Stimulated activated CD8-positive, alpha-beta memory T cell treated with anti-CD3 and anti-CD28 coated beads, Interleukin-4, amount 100 ng/mL, for 48 hours (primary cell): ENCODE results near the gene CDK17.
"Not testable (repeated sequence)": the region's sequence is repeated elsewhere in the genome, so short reads cannot be mapped to it uniquely, and the experiment has no call there.

ENCODE experiments used
- DNase-seq: peaks from one replicate; pipeline ENCODE4 v3.0.0-alpha.2; 2020

The CDK17 gene

DNA sequence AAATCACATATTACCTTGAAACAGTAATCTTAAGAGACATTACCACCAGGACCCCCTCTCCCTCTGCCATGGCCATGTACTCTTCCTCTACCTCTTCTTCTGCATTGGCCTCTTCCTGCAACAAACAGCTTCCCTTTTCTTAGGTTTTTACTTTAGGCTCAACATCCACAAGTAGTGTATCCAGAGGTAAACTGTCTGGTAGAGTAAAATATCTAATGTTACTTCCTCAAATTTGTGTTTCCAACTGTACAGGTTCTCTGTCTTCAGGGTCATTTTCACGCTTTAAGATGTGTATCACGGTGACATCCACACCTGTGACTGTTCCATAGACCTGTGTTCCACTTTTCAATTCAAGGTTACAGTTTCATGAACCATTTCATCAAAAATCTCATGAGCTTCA lies 13.4 kb downstream of the CDK17 start:
- no peak for DNase-seq

DNA sequence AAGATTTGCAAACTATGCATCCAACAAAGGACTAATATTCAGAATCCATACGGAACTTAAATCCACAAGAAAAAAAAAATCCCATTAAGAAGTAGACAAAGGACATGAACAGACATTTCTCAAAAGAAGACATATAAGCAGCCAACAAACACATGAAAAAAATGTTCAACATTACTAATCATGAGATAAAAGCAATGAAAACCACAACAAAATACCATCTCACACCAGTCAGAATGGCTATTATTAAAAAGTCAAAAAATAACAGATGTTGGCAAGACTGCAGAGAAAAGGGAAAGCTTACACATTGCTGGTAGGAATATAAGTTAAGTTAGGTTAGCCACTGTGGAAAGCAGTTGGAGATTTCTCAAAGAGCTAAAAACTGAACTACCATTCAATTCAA lies 16.2 kb downstream of the CDK17 start:
- no peak for DNase-seq

GRCh38 chr12:96383371-96383770 lies 16.9 kb downstream of the CDK17 start:
- no peak for DNase-seq

GRCh38 chr12:96379743-96380142 lies 20.5 kb downstream of the CDK17 start:
- DNase-seq = not testable (repeated sequence)

GRCh38 chr12:96378319-96378718 lies 21.9 kb downstream of the CDK17 start:
- DNase-seq = no peak

DNA sequence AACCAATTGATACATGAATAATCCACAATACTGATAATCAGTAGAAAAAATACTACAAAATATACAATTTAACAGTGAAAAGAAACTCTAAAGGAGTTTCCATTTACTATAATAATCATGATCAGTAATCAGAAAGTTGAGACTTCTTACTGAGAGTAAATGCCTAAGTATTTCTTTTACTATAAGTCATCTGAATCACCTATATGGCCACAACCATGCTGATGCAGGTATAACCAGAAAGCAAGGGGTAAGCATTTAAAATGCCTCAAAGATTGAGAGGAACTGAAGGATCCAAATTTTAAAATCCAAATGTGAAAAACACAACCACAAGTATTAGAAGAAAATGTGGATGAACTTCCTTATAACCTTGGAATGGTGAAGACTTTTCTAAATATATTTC lies 23.4 kb downstream of the CDK17 start:
- no peak for DNase-seq

DNA sequence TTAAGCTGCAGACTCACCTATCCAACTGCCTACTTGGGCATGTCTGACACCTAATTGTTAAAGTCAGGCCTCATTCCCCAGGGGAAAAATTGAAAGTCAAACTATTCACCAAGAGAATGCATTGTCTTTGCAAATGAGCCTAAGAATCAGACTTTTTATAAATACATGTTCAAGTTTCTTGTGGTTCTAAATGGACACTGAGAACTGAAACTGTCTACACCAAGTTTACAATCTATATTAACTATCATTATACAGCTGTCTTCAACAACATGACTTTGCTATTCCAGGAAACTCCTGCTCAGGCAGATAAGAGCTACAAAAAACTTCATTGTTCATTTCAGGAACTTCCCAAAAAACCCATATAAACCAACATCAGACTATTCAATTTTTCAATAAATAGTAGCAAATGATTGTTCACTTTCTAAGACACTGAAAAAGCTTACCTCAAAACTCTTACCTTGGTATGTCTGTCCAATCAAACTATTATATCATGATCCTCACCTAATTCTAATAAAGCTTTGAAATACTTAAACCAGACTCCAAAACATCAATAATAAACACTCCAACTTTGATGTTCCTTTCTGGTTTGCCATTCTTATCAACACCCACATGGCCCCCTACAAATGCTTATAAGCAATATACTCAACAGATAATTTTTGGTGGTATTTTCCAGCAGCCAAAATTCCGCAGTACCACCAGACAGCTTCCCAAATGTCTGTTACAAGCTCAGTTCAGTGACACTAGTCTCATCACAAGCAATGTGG lies 24.2 kb downstream of the CDK17 start:
- DNase-seq = no peak

DNA sequence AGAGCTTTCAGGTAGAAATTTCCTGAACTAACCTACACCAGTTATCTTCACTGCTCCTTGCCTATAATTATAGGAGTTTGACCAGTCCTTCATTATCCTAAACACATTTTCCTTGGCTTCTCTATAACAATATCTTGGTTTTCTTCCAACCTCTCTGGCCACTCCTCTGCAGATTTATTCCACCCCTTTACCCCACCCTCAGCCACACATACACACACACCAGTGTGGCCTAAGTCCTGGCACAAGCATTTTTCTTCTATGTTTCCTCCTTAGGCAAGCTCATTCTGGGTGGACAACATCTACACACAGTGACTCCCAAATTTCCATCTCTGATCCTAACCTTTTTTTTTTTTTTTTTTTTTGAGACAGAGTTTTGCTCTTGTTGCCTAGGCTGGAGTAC lies 25.1 kb downstream of the CDK17 start:
- no peak for DNase-seq

GRCh38 chr12:96371790-96372699 lies 28.2 kb downstream of the CDK17 start:
- DNase-seq = no peak

DNA sequence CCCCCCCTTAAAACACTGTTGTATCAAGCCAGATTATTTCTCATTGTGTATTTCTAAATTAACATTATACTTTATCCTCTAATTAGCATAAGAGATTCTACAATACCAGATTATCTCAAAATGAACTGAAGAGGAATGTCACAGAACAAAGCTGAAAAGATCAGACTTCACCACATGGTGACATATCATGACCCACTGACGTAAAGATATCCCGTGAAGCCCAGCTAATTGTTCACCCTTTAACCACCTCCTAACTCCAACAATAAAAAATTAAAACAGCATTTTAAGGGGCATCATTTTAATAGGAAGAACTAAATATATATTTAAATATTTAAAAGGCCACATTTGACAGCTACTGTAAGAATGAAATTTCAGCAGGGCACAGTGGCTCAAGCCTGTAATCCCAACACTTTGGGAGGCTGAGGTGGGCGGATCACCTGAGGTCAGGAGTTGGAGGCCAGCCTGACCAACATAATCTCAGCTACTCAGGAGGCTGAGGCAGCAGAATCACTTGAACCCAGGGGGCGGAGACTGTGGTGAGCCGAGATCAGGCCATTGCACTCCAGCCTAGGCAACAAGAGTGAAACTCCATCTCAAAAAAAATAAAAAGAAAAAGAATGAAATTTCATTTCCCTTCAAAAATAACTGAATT lies 29.0 kb downstream of the CDK17 start:
- DNase-seq = no peak

- no peak for DNase-seq
Observed at GRCh38 chr12:96368687-96369086, 31.6 kb downstream of the CDK17 start.

DNA sequence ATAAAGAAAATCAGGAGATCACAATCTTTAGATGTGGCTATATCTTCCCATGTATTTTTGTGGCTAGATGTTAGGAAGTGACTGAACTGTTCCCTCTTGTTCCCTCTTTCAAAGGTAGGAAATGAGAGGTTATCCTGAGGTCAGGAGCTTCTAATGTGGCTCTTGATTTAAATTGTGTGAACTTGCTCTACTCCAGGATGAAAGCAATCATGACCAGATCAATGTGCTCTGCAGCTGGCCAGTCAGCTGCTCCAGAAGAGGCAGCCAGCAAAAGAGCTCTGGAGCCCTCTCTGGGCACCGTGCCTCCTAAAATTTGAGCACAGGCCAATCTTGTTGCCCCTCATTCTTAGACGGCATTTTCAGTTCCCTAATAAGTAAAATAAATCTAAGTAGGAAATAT lies 32.0 kb downstream of the CDK17 start:
- DNase-seq = no peak

DNA sequence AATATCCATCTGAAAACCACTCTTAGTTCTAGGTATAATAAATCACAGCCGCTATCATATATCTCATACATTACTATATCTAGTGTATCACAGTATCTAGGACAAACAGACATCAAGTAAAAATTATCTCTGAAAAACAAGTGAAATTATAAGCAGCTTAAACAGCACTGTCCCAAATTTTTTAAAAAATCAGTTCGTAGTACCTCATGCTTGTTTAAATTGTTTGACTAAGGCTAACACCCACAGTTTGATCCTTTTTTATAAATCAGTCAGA lies 33.9 kb downstream of the CDK17 start:
- no peak for DNase-seq

DNA sequence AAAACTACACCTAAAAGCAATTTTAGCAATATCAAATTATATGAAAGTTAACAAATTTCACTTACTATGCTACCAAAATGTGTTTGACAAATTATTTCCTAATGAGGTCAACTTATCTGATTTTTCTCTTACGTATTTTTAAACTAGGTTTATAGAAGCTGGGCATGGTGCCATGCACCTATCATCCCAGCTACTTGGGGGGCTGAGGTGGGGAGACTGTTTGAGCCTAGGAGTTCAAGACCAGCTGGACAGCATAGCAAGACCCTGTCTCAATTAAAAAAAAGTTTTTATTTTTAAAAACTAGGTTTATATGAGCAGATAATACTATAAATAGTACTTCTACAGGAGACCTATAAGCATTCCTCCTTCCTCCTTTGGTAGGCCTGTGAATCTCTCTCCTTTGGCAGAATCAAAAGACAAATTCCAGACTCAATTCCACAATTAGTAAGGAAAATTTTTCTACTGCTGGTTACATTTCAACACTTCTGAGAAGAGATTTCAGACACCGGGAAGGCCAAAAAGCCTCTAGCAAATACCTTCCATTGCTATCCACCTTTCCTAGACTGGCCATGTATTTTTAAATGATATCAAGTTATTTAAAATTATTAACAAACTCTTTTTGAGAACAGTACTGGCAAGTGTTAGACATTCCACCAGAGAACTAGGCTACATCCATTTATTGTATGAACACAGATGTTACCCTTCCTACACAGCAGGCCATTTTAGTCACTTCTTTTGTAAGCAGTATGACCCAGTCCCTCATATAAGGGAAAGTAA lies 34.4 kb downstream of the CDK17 start:
- DNase-seq = no peak

GRCh38 chr12:96364092-96364700 lies 36.0 kb downstream of the CDK17 start:
- no peak for DNase-seq

- DNase-seq = no peak
Observed at GRCh38 chr12:96361074-96361473, 39.2 kb downstream of the CDK17 start.

- DNase-seq = no peak
Observed at GRCh38 chr12:96360550-96360949, 39.7 kb downstream of the CDK17 start.

- no peak for DNase-seq
Observed at GRCh38 chr12:96359328-96359727, 40.9 kb downstream of the CDK17 start.

GRCh38 chr12:96356831-96357230 lies 43.4 kb downstream of the CDK17 start:
- DNase-seq = no peak

GRCh38 chr12:96354844-96355534 lies 45.2 kb downstream of the CDK17 start:
- no peak for DNase-seq

- DNase-seq = no peak
Observed at GRCh38 chr12:96354326-96354725, 45.9 kb downstream of the CDK17 start.
